Tibial artery (tissue), 4 donors: ENCODE data around the gene ZBTB1.

Experiments used
- DNase-seq, 2 donors: peaks; one replicate each; pipeline ENCODE4 v3.0.0-alpha.2; 2019
- H3K27ac ChIP-seq, 2 donors: fragments of 200-600 bp; sonication (generic) in 1 of 2; 1 replicate in 1 of 2; 2 replicates in 1 of 2; pipeline ENCODE4 v1.5.1; 2018 to 2019; ENCODE audit warnings: mild to moderate bottlenecking in 1 of 2
- H3K27me3 ChIP-seq, 2 donors: fragments of 200-600 bp; sonication (generic) in 1 of 2; one replicate each; pipeline versions ENCODE4 v1.5.1 to v1.6.0; 2016 to 2019
- H3K36me3 ChIP-seq, 3 donors: fragments of 200-600 bp; sonication (generic) in 2 of 3; one replicate each; pipeline ENCODE4 v1.5.1; 2016 to 2019; ENCODE audit warnings: mild to moderate bottlenecking in 2 of 3
- H3K4me1 ChIP-seq, 4 donors: fragments of 200-600 bp; sonication (generic) in 2 of 4; 1 replicate in 3 of 4; 2 replicates in 1 of 4; pipeline ENCODE4 v1.5.1; 2016 to 2019
- H3K4me3 ChIP-seq, 2 donors: fragments of 200-600 bp; sonication (generic) in 1 of 2; 1 replicate in 1 of 2; 2 replicates in 1 of 2; pipeline ENCODE4 v1.5.1; 2018 to 2019; ENCODE audit warnings: mild to moderate bottlenecking in 2 of 2
- H3K9me3 ChIP-seq, 3 donors: fragments of 200-600 bp; sonication (generic) in 1 of 3; one replicate each; pipeline ENCODE4 v1.5.1; 2016 to 2019
- intact Hi-C: fragments of 100-400 bp; cut with DNase I; formaldehyde crosslinking; loops from one replicate; pipeline ENCODE4 v1.15.0; 2023; ENCODE audit warnings: low total_unique reads
- TF ChIP-seq, protein P1 (sequence below), 2 experiments: fragments of 200-600 bp in 1 of 2; fragments of 450-650 bp in 1 of 2; IDR thresholded peaks; one replicate each; pipeline ENCODE4 v1.5.1; 2017 to 2019; ENCODE audit warnings: antibody characterized with exemption in 2 of 2, mild to moderate bottlenecking in 1 of 2, moderate library complexity in 1 of 2

Gene ZBTB1

DNA sequence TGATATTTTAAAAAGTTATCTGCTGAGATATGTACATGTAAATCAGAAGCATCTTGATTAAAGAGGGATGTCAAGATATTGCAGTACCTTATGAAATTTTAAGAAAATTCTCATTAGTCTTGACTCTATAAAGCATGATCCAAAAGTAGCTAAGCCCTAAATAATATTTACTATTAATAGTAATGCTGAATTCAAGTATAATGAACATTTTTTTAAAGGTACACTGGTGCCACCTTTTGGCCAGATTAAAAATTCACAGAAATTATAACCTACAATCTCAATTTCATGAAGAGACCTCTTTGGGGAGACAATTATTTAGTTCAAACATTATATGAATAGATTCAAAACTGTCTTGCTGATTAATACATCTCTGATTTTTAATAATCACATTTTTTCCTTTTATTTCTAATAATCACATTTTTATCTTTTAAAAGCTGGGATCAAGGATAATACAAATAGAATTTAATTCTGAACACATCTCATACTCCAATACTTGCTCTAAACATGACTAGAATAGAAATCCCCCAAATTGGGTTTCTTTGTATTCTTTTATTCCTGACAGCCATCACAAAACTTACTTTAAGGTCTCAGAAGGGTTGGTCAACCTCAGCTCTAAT lies 25.8 kb upstream of the ZBTB1 start:
- H3K4me1 ChIP-seq, result no peaks in the 10 kb centered on the region
- DNase-seq, result no peak
- no peak overlapping the region for H3K27ac ChIP-seq
- no peaks in the 10 kb centered on the region for H3K36me3 ChIP-seq
- H3K27me3 ChIP-seq, result no peaks in the 10 kb centered on the region
- H3K4me3 ChIP-seq, result no peak overlapping the region
- H3K9me3 ChIP-seq, result no peaks in the 10 kb centered on the region
- TF ChIP-seq, protein P1, sequence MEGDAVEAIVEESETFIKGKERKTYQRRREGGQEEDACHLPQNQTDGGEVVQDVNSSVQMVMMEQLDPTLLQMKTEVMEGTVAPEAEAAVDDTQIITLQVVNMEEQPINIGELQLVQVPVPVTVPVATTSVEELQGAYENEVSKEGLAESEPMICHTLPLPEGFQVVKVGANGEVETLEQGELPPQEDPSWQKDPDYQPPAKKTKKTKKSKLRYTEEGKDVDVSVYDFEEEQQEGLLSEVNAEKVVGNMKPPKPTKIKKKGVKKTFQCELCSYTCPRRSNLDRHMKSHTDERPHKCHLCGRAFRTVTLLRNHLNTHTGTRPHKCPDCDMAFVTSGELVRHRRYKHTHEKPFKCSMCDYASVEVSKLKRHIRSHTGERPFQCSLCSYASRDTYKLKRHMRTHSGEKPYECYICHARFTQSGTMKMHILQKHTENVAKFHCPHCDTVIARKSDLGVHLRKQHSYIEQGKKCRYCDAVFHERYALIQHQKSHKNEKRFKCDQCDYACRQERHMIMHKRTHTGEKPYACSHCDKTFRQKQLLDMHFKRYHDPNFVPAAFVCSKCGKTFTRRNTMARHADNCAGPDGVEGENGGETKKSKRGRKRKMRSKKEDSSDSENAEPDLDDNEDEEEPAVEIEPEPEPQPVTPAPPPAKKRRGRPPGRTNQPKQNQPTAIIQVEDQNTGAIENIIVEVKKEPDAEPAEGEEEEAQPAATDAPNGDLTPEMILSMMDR (IDR thresholded peaks at IDR 0.05), result peak; percentile 46 to 52
- intact Hi-C loops, result loop anchor here (5.0 kb wide), 2 partner anchors 46 to 136 kb away; no protein-coding TSS in a partner anchor

DNA sequence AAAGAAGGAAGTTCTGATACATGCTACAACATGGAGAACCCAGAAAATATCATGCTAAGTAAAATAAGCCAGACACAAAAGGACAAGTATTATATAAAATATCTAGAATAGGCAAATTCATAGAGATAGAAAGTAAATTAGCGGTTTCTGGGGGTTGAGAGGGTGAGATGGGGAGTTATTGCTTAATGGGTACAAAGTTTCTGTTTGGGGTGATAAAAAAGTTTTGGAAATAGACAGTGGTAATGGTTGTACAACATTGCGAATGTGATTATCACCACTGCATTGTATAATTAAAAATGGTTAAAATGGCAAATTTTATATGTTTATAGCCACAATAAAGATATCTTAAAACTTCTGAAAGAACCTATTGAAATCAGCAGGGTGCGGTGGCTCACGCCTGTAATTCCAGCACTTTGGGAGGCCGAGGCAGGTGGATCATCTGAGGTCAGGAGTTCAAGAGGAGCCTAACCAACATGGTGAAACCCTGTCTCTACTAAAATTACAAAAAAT lies 15.9 kb upstream of the ZBTB1 start:
- H3K36me3 ChIP-seq, result peaks cover 21 to 57% (median 44%) of the 10 kb centered on the region in 3 donors
- DNase-seq, result no peak
- no peaks in the 10 kb centered on the region for H3K27me3 ChIP-seq
- H3K4me1 ChIP-seq, result no peaks in the 10 kb centered on the region
- no peak overlapping the region for H3K4me3 ChIP-seq
- no peaks in the 10 kb centered on the region for H3K9me3 ChIP-seq
- H3K27ac ChIP-seq, result no peak overlapping the region
- TF ChIP-seq, protein P1 (IDR thresholded peaks at IDR 0.05), result no peak
- intact Hi-C loops, result no loop called here

DNA sequence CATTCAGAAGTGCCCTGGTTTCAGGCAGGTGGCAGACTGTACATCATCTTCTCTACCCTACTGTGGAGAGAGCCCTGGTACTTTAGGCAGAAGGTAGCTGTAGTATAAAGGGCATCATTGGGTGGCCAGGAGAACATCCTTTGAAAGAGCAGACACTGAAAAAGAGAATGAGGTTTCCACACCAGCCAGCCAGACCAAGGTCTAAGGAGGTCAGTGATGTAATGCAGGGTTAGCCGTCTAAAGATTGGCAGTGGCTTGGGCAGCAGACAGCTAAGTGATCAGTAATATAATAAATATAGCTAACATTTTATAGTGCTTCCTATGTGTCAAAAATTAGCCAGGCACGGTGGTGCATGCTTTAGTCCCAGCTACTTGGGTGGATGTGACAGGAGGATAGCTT lies 12.9 kb upstream of the ZBTB1 start:
- DNase-seq, result no peak
- Histone ChIP-seq H3K4me1 (no peaks in the 10 kb centered on the region), H3K27ac (no peak overlapping the region), H3K27me3 (no peaks in the 10 kb centered on the region), H3K36me3 (peaks cover 29 to 54% (median 35%) of the 10 kb centered on the region in 3 donors), H3K4me3 (no peak overlapping the region), H3K9me3 (no peaks in the 10 kb centered on the region)
- intact Hi-C loops, result no loop called here
- TF ChIP-seq, protein P1 (IDR thresholded peaks at IDR 0.05), result no peak

DNA sequence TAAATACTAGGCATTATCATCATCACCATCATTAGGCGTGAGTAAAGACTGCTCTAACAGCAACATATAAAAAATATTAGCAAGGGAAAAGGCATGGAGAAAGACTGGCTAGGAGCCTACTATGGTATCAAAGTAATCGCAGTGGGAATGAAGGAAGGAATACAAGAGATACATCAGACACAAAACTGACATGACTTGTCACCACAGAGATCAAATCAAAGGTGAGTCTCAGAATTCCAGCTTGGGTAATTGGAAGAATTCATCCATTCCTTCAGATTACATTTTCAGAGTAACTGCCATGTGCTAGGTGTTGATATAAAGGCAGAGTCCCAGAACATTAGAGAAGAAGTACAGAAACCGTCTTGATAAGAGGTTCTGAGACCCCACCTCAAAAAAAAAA lies 11.1 kb upstream of the ZBTB1 start:
- no peaks in the 10 kb centered on the region for H3K9me3 ChIP-seq
- no peak overlapping the region for H3K4me3 ChIP-seq
- no peak for DNase-seq
- intact Hi-C loops, result no loop called here
- TF ChIP-seq, protein P1 (IDR thresholded peaks at IDR 0.05), result no peak
- no peaks in the 10 kb centered on the region for H3K27me3 ChIP-seq
- peaks cover 13 to 36% (median 22%) of the 10 kb centered on the region in 3 donors for H3K36me3 ChIP-seq
- H3K27ac ChIP-seq, result no peak overlapping the region
- H3K4me1 ChIP-seq, result peaks cover 0 to 6% (median 0%) of the 10 kb centered on the region in 4 donors

DNA sequence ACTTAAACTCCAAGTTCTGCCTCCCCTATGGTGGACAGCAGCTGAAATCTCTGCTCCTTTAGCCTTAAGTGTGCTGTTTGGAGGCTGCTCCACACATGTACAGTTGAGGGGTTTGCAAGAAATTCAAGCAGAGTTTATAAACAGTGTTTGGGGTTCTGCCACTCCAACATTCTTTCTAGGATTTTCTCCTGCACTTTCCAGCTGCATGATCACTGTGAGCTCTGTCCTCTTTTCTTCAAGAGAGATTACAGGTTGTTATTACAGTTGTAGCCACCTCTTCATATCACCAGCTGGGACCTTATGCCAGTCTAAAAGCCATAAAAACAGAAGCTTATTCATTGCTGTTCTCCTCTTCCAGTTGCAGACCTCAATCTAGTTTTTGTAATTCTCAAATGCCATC lies 9.3 kb upstream of the ZBTB1 start:
- DNase-seq, result no peak
- Histone ChIP-seq H3K4me1 (peaks cover 0 to 16% (median 6%) of the 10 kb centered on the region in 4 donors), H3K9me3 (no peaks in the 10 kb centered on the region), H3K4me3 (no peak overlapping the region), H3K27ac (no peak overlapping the region), H3K27me3 (no peaks in the 10 kb centered on the region), H3K36me3 (peaks cover 8 to 21% (median 12%) of the 10 kb centered on the region in 3 donors)
- intact Hi-C loops, result no loop called here
- TF ChIP-seq, protein P1 (IDR thresholded peaks at IDR 0.05), result no peak
